Activated CD4-positive, alpha-beta T cell treated with anti-CD3 and anti-CD28 coated beads for 36 hours (primary cell): ENCODE measurements around the gene DSTN. TPM values are rescaled to one million over a fixed set of nuclear protein-coding genes. Genes with fewer than 3 reads are reported as not detected.

ENCODE experiments used
- ATAC-seq: fragments of 200-7000 bp; cut with Tn5 transposase; one replicate; pipeline ENCODE4 v1.10.0; 2021; ENCODE audit warnings: mild to moderate bottlenecking, moderate library complexity
- CTCF ChIA-PET: fragments of 350-600 bp; sonication (Branson Sonifier 250); formaldehyde crosslinking; loops from one replicate; lab custom pipeline; 2021; ENCODE audit warnings: antibody characterized with exemption; lab: Charles Lee
- POLR2A ChIA-PET: fragments of 350-600 bp; sonication (Branson Sonifier 250); formaldehyde crosslinking; loops from one replicate; lab custom pipeline; 2021; ENCODE audit warnings: antibody characterized with exemption, inconsistent platforms; lab: Charles Lee
- DNase-seq: peaks from one replicate; pipeline ENCODE4 v3.0.0-alpha.2; 2020
- H3K27ac Mint-ChIP-seq: one replicate; pipeline ENCODE4 v1.8.0; 2021; ENCODE audit warnings: mixed read lengths
- H3K27me3 Mint-ChIP-seq: one replicate; pipeline ENCODE4 v1.8.0; 2021; ENCODE audit warnings: mixed read lengths
- H3K36me3 Mint-ChIP-seq: one replicate; pipeline ENCODE4 v1.8.0; 2021; ENCODE audit warnings: low read depth, mixed read lengths
- H3K4me1 Mint-ChIP-seq: one replicate; pipeline ENCODE4 v1.8.0; 2021; ENCODE audit warnings: mixed read lengths
- H3K4me3 Mint-ChIP-seq: one replicate; pipeline ENCODE4 v1.8.0; 2021; ENCODE audit warnings: mild to moderate bottlenecking, moderate library complexity, mixed read lengths
- H3K9me3 Mint-ChIP-seq: one replicate; pipeline ENCODE4 v1.8.0; 2021; ENCODE audit warnings: low read depth, mixed read lengths
- intact Hi-C, 2 experiments: fragments of 100-400 bp; cut with DNase I in 1 of 2; cut with micrococcal nuclease in 1 of 2; formaldehyde crosslinking; loops; one replicate each; pipeline versions ENCODE4 v1.14.2 to v1.15.1; 2022 to 2024; cut with DNase I, micrococcal nuclease
- total RNA-seq, 2 experiments: library from RNA; stranded (reverse); gene quantifications; one replicate each; pipeline ENCODE4 v1.2.3, GENCODE V29; 2021

DSTN gene
- total RNA-seq, 2 experiments from 2014 or later = 66.2 to 68.4 TPM

DNA sequence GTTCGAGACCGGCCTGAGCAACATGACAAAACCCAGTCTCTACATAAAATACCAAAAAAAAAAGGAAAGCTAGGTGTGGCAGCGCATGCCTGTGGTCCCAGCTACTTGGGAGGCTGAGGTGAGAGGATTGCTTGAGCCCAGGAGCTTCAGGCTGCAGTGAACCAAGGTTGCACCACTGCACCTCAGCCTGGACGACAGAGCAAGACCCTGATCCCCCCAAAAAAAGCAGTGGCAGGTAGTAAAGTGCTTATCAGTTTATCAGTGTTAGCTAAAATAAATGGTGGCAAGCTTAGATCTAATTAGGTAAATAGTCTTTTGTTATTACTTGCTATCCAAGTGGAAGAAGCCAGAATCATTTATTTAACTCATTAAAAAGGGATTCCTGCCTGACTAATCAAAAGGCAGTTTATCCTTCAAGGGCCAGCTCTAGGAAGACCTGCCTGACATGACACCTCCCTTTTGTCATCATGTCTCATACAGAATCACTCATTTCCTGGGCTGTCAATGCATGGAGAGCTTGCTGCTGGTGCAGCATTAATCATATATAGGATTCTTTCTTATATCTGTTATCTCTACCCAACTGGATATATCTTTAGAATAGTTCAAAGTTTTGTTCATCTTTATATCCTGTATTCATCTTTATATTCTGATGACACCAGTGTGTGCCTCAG, 9.6 kb downstream of the DSTN start:
- DNase-seq (no peak), ATAC-seq (peak; percentile 79)
- H3K27me3 Mint-ChIP-seq = no peaks in the 10 kb centered on the region
- no peak overlapping the region for H3K4me3 Mint-ChIP-seq
- no peaks in the 10 kb centered on the region for H3K9me3 Mint-ChIP-seq
- no peak overlapping the region for H3K27ac Mint-ChIP-seq
- H3K36me3 Mint-ChIP-seq = peaks cover 6% of the 10 kb centered on the region
- ChIA-PET POLR2A (interaction anchor here (0.6 to 0.7 kb wide), 2 partner anchors 9 to 35 kb away, joined by 3 to 4 read pairs; no protein-coding TSS in a partner anchor), CTCF (interaction anchor here (0.6 to 2.3 kb wide), 5 partner anchors 9 to 316 kb away, joined by 3 to 6 read pairs (median 3); partner anchors contain the start of gene DSTN)
- H3K4me1 Mint-ChIP-seq = peaks cover 22% of the 10 kb centered on the region
- intact Hi-C loops = no loop called here

DNA sequence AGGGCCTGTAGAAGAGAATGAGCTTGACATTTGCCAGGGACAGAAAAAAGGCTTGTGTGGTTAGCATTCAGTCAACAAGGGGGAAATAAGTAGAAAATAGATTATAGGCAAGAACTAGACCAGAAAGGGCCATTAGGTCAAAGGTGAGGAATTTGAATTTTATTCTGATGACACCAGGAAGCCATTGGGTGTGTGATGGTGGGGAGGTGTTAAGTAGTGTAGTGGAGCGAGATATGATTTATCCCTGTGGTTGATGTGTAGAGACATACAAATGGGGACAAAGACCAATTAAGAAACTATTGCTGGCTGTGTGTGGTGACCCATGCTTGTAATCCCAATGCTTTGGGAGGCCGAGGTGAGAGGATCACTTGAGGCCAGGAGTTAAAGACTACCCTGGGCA, 11.0 kb downstream of the DSTN start:
- CTCF ChIA-PET = interaction anchor here (0.6 to 2.3 kb wide), 4 partner anchors 9 to 474 kb away, joined by 3 to 6 read pairs (median 4); partner anchors contain the start of gene DSTN

DNA sequence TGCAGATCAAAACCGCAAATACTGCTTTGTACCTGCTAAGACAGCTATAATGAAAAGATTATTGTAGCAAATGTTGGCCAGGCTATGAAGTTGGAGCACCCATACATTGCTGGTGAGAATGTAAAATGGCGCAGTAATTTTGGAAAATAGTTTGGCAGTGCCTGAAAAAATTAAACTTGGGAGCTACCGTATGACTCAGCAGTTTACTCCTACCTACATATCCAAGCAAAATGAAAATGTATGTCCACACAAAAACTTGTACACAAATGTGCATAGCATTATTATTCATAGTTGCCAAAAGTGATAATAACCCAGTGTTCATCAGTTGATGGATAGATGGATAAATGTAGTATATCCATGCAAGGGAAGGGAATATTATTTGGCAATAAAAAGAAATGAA, 13.3 kb downstream of the DSTN start:
- POLR2A ChIA-PET = no interaction called here
- CTCF ChIA-PET = interaction anchor here (0.6 to 1.6 kb wide), 3 partner anchors 9 to 65 kb away, joined by 3 to 8 read pairs (median 3); no protein-coding TSS in a partner anchor
- Mint-ChIP-seq H3K27ac (no peak overlapping the region), H3K4me1 (peaks cover 35% of the 10 kb centered on the region), H3K36me3 (peaks cover 9% of the 10 kb centered on the region), H3K27me3 (no peaks in the 10 kb centered on the region), H3K4me3 (no peak overlapping the region), H3K9me3 (no peaks in the 10 kb centered on the region)
- DNase-seq (no peak), ATAC-seq (no peak)
- intact Hi-C loops = no loop called here

More for the DNA sequence above, 11.0 kb downstream of the DSTN start:
- Mint-ChIP-seq H3K36me3 (peaks cover 4% of the 10 kb centered on the region), H3K4me1 (peaks cover 27% of the 10 kb centered on the region), H3K27me3 (no peaks in the 10 kb centered on the region), H3K27ac (no peak overlapping the region), H3K9me3 (no peaks in the 10 kb centered on the region), H3K4me3 (no peak overlapping the region)
- POLR2A ChIA-PET = interaction anchor here (0.6 kb wide), 1 partner anchor 27 kb away, joined by 5 read pairs; no protein-coding TSS in a partner anchor
- DNase-seq = no peak
- intact Hi-C loops = no loop called here
- ATAC-seq = no peak

DNA sequence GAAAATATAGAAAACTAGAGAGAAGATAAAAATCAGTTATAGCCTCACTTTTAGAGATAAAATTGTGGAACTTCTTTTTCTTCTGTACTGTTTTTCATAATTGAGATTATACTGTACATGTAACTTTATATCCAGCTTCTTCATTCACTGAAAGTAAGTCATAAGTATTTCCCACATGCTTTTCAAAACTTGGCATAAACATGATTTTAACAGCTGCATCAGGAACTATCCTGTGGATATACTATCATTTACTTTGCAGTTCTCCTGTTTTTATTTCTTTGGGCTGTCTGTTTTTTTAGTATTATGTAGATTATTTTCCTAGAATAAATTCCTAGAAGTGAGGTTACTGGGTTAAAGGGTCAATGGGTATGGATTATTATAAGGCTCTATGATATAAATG, 14.8 kb downstream of the DSTN start:
- no peak for ATAC-seq
- Mint-ChIP-seq H3K27ac (no peak overlapping the region), H3K27me3 (no peaks in the 10 kb centered on the region), H3K9me3 (no peaks in the 10 kb centered on the region), H3K4me3 (no peak overlapping the region), H3K36me3 (peaks cover 10% of the 10 kb centered on the region), H3K4me1 (peaks cover 30% of the 10 kb centered on the region)
- POLR2A ChIA-PET = no interaction called here
- no peak for DNase-seq
- CTCF ChIA-PET = no interaction called here
- intact Hi-C loops = no loop called here

DNA sequence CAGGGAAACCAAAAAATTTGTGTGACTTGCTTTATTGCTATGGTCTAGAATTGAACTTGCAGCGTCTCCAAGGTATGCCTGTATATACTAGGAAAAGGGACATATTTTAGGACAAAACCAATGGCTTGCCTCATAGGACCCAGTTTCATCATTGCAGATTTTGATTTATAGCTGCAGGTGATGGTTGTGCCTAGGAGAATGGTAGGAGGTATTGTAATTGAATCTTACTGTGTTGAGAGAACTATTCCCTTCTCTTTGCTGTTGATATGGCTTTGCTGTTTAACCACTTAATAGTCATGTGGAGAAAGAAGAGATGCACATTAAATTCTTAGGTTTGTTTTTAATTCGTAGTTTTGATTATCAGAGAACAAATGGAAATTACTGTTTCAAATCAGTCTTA, 16.4 kb downstream of the DSTN start:
- POLR2A ChIA-PET = no interaction called here
- no peaks in the 10 kb centered on the region for H3K9me3 Mint-ChIP-seq
- intact Hi-C loops = no loop called here
- peaks cover 25% of the 10 kb centered on the region for H3K4me1 Mint-ChIP-seq
- H3K27ac Mint-ChIP-seq = no peak overlapping the region
- H3K36me3 Mint-ChIP-seq = peaks cover 9% of the 10 kb centered on the region
- H3K4me3 Mint-ChIP-seq = no peak overlapping the region
- ATAC-seq (no peak), DNase-seq (no peak)
- H3K27me3 Mint-ChIP-seq = no peaks in the 10 kb centered on the region
- CTCF ChIA-PET = interaction anchor here (0.7 to 0.8 kb wide), 2 partner anchors 18 to 65 kb away, joined by 3 read pairs; no protein-coding TSS in a partner anchor

DNA sequence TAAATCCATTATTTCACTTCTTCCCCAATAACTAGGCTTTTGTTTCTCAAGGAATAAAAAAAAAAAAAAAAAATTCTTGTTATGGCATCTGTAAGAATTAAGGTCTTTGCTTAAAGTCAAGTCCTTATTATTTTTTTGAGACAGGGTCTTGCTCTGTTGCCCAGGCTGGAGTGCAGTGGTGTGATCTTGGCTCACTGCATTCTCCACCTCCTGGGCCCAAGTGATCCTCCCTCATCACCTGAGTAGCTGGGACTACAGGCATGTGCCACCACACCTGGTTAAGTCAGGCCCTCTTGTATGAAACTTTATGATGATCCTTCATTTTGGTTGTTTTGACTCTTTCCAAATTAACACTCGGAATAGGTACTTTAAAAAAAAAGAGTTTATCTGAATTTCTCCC, 17.3 kb downstream of the DSTN start:
- H3K4me1 Mint-ChIP-seq = peaks cover 25% of the 10 kb centered on the region
- no peak overlapping the region for H3K4me3 Mint-ChIP-seq
- intact Hi-C loops = no loop called here
- ChIA-PET CTCF (no interaction called here), POLR2A (no interaction called here)
- H3K27me3 Mint-ChIP-seq = no peaks in the 10 kb centered on the region
- peaks cover 12% of the 10 kb centered on the region for H3K36me3 Mint-ChIP-seq
- H3K9me3 Mint-ChIP-seq = no peaks in the 10 kb centered on the region
- H3K27ac Mint-ChIP-seq = no peak overlapping the region
- no peak for ATAC-seq
- DNase-seq = no peak

DNA sequence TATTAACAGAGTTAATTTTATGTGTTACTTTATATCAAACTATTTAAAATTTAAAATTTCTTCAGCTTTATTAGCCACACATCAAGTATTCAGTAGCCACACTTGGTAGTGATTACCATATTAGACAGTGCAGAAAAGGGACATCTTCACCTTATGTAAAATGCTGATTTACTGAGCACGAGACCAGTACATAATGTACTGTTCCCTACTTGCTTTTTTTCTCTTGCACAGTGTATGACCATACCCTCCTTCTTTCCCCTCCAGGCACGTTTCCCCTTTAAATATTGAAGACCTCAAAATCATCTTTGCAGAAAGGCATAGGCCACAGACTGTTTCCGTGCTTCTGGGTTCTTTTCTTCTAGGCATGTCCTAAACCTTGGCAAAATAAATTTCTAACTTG, 17.9 kb downstream of the DSTN start:
- POLR2A ChIA-PET = no interaction called here
- Mint-ChIP-seq H3K9me3 (no peaks in the 10 kb centered on the region), H3K36me3 (peaks cover 14% of the 10 kb centered on the region), H3K27ac (no peak overlapping the region), H3K4me1 (peaks cover 23% of the 10 kb centered on the region), H3K4me3 (no peak overlapping the region), H3K27me3 (no peaks in the 10 kb centered on the region)
- CTCF ChIA-PET = no interaction called here
- intact Hi-C loops = no loop called here
- ATAC-seq (no peak), DNase-seq (no peak)

DNA sequence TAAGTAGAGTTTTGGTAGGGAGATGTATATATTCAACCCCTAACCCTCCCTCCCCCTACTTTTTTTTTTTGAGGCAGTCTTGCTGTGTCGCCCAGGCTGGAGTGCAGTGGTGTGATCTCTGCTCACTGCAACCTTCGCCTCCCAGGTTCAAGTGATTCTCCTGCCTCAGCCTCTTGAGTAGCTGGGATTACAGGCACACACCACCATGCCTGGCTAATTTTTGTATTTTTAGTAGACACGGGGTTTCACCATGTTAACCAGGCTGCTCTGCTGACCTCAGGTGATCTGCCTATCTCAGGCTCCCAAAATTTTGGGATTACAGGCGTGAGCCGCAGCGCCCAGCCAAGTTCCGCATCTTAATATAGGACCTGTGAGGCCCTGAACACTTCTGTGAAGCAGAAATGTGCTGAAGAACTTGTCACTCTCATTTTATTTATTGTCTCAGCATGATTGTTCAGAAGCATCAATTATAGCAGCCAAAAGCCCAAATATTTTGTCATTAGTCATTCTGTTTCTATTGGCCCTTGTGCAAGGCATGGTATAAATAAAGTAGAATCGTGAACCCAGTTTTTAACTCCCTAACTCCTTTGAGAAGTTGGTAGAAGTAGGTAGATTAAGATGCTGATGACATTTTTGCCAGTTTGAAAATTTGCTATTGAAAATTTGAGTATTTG, 19.4 kb downstream of the DSTN start:
- H3K4me3 Mint-ChIP-seq = no peak overlapping the region
- ChIA-PET CTCF (interaction anchor here (1.4 to 1.8 kb wide), 2 partner anchors 8 to 93 kb away, joined by 4 to 6 read pairs; no protein-coding TSS in a partner anchor), POLR2A (no interaction called here)
- intact Hi-C loops = no loop called here
- H3K27me3 Mint-ChIP-seq = no peaks in the 10 kb centered on the region
- peaks cover 14% of the 10 kb centered on the region for H3K36me3 Mint-ChIP-seq
- peaks cover 28% of the 10 kb centered on the region for H3K4me1 Mint-ChIP-seq
- H3K9me3 Mint-ChIP-seq = no peaks in the 10 kb centered on the region
- ATAC-seq (no peak), DNase-seq (no peak)
- H3K27ac Mint-ChIP-seq = no peak overlapping the region

DNA sequence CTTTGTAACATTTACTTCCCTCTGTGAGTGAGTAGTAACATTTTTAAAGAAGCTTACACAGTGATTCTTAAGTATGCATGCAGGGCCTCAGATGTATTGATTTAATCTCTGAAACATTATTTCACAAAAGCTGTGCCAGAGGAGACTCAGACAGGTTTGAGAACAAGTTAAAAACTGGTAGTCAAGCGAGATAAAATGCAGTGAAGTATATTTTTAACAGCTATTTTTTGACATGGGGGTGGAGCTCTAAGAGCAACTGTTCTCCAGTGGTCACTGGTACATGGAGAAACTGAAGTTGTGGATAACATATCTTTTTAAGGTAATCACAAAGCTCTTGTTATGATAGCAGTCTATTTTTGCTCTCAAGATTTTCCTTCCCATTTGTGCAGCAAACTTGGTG, 20.4 kb downstream of the DSTN start:
- peaks cover 17% of the 10 kb centered on the region for H3K36me3 Mint-ChIP-seq
- DNase-seq = no peak
- no peaks in the 10 kb centered on the region for H3K9me3 Mint-ChIP-seq
- no peaks in the 10 kb centered on the region for H3K27me3 Mint-ChIP-seq
- ChIA-PET POLR2A (no interaction called here), CTCF (interaction anchor here (0.7 to 1.8 kb wide), 3 partner anchors 9 to 92 kb away, joined by 3 to 6 read pairs (median 4); no protein-coding TSS in a partner anchor)
- intact Hi-C loops = no loop called here
- no peak for ATAC-seq
- H3K4me1 Mint-ChIP-seq = peaks cover 31% of the 10 kb centered on the region
- H3K4me3 Mint-ChIP-seq = no peak overlapping the region
- H3K27ac Mint-ChIP-seq = no peak overlapping the region

DNA sequence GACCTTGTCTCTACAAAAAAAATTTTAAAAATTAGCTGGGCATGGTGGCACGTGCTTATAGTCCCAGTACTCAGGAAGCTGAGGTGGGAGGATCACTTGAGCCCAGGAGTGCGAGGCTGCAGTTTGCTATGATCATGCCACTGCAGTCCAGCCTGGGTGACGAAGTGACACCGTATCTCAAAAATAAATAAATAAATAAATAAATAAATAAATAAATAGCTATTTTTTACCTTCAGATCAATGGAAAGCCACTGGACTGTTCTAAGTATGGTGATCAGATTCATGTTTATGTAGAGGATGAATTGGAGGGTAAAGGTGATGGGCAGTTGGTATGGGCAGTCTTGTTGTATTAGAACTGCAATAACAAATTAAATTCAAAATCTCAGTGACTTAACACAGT, 24.0 kb downstream of the DSTN start:
- H3K4me1 Mint-ChIP-seq = peaks cover 33% of the 10 kb centered on the region
- H3K9me3 Mint-ChIP-seq = peaks cover 4% of the 10 kb centered on the region
- intact Hi-C loops = no loop called here
- H3K4me3 Mint-ChIP-seq = no peak overlapping the region
- DNase-seq (no peak), ATAC-seq (no peak)
- ChIA-PET POLR2A (interaction anchor here (0.6 kb wide), 1 partner anchor 21 kb away, joined by 3 read pairs; no protein-coding TSS in a partner anchor), CTCF (interaction anchor here (2.7 kb wide), 1 partner anchor 13 kb away, joined by 10 read pairs; no protein-coding TSS in a partner anchor)
- no peak overlapping the region for H3K27ac Mint-ChIP-seq
- H3K36me3 Mint-ChIP-seq = peaks cover 18% of the 10 kb centered on the region
- no peaks in the 10 kb centered on the region for H3K27me3 Mint-ChIP-seq

DNA sequence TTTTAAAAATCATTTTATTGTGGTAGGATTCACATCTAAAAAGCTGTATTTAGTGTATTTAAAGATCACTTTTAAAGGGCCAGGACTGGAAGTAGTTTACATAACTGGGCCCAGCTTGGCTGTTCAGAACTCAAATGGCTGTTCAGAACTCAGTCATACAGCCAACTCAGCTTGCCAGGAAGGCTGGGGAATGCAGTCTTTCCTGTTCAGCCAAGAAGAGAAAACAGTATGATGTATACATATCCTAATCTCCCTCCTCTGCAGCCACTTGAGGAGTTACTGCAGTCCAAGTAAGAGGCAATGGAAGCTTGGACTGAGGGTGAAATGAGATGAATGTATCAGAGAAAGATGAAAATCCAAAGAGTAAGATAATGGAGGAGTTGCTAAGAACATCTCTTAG, 24.6 kb downstream of the DSTN start:
- peaks cover 33% of the 10 kb centered on the region for H3K4me1 Mint-ChIP-seq
- no peak for DNase-seq

More for the DNA sequence above, 24.6 kb downstream of the DSTN start:
- no peak for ATAC-seq
- ChIA-PET CTCF (interaction anchor here (0.6 to 2.7 kb wide), 6 partner anchors 12 to 735 kb away, joined by 3 to 10 read pairs (median 3); no protein-coding TSS in a partner anchor), POLR2A (interaction anchor here (0.6 kb wide), 1 partner anchor 21 kb away, joined by 3 read pairs; no protein-coding TSS in a partner anchor)
- Mint-ChIP-seq H3K4me3 (no peak overlapping the region), H3K27me3 (no peaks in the 10 kb centered on the region), H3K36me3 (peaks cover 19% of the 10 kb centered on the region), H3K9me3 (peaks cover 4% of the 10 kb centered on the region), H3K27ac (no peak overlapping the region)
- intact Hi-C loops = no loop called here
